Activated T-cell treated with anti-CD3 and anti-CD28 coated beads, Interleukin-2, amount 50 U/mL, for 1 hour (primary cell): ENCODE data around the gene MAP1LC3A.

Source experiments
- DNase-seq: peaks from one replicate; pipeline ENCODE4 v3.0.0-alpha.2; 2020

The MAP1LC3A gene

DNA sequence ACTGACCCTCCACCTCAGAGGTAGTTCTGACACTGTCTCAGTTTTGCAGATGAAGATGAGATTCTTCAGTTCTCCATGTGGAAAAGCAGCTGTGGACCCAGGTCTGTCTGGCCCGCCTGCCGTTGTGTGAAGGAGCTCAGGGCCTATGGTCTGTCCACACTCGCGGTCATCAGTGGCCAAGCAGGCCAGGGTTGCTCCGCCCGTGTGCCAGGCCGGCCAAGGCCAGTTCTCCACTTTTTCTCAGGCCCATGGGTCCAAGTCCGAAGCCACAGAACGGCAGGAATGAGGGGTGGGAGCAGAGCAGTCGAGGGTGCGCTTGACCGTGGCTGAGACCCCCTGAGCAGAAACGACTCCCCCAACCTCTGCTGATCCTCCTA is 8.6 kb upstream of the MAP1LC3A start:
- DNase-seq = no peak

DNA sequence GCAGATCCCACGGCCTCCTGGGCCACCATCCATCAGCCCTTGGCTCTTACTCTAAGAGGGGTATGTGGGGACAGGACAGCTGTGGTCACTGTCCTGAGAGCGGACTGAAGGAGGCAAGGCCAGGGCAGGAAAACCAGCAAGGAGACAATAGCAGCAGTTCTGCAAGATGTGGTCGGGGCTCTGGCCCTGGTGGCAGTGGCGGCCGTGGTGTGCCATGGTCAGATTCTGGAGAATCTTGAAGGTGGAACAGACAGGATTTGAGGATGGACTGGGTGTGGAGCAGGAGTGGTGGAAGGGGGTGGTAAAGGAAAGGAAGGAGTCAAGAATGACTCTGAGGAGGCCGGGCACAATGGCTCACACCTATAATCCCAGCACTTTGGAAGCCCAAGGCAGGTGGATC is 5.9 kb upstream of the MAP1LC3A start:
- no peak for DNase-seq

DNA sequence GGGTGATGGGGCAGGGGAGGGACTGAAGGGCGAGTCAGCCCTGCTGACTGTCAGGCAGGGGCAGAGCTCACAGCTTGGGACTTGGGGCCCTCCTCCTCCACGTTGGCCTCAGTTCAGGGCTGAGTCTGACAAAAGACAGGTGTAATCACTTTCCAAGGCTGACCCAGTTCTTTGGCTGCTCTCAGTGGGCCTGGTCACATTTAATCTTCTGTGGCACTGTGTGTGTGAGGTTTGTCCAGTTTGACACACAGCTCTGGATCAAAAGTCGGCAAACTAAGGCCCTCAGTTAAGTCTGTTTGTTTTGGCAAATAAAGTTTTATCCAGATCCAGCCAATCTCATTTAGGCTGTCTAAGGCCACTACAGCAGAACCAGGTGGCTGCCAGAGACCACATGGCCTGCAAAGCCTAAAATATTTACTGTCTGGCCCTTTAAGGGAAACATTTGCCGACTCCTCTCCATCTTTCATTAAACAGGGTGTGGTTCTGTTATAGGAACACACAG is 5.1 kb upstream of the MAP1LC3A start:
- DNase-seq = no peak

- no peak for DNase-seq
Measured at GRCh38 chr20:34557936-34558319, 590 bp upstream of the MAP1LC3A start.

GRCh38 chr20:34559311-34560140 is 1.0 kb downstream of the MAP1LC3A start:
- DNase-seq = no peak

- DNase-seq = no peak
Measured at GRCh38 chr20:34560141-34560523, 1.6 kb downstream of the MAP1LC3A start.

- DNase-seq = no peak
Measured at GRCh38 chr20:34560614-34561013, 2.1 kb downstream of the MAP1LC3A start.

- DNase-seq = no peak
Measured at GRCh38 chr20:34561661-34562060, 3.1 kb downstream of the MAP1LC3A start.

DNA sequence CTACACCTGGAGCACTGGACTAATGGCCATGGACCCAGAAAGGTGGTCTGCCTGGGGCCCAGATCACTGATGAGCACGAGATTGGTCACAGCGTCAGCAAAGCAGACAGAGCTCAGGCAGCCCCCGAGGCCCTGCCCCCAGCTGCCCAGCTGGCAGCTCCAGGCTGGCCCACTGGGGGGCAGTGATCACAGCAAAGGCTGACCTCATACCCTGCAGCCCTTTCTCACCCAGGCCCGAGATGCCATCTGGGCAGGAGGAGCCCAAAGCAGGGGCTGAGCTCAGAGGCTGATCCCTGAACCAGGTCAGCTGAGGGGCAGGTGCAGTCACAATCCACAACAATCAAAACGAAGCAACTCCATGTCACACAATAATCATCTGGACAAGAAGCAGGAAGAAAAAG is 4.1 kb downstream of the MAP1LC3A start:
- DNase-seq = peak; percentile 27

DNA sequence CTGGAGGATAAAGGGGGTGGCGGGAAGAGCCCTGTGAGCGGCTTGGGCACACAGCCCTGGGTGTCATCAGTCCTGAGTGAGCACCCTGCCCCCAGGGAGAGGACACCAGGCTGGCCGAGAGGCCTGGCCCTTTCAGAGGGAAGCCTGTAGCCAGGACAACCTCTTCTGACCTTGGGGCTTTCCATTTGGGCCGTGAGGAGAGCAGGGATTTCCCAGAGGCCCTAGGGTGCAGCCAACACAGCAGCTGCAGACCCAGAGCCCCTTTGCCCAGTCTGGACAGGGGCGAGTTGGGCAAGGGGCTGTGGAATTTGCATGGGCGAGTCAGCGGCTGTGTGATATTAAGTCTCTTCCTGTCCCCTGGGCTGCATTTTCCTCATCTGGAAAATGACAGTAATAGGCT is 6.3 kb downstream of the MAP1LC3A start:
- DNase-seq = no peak

DNA sequence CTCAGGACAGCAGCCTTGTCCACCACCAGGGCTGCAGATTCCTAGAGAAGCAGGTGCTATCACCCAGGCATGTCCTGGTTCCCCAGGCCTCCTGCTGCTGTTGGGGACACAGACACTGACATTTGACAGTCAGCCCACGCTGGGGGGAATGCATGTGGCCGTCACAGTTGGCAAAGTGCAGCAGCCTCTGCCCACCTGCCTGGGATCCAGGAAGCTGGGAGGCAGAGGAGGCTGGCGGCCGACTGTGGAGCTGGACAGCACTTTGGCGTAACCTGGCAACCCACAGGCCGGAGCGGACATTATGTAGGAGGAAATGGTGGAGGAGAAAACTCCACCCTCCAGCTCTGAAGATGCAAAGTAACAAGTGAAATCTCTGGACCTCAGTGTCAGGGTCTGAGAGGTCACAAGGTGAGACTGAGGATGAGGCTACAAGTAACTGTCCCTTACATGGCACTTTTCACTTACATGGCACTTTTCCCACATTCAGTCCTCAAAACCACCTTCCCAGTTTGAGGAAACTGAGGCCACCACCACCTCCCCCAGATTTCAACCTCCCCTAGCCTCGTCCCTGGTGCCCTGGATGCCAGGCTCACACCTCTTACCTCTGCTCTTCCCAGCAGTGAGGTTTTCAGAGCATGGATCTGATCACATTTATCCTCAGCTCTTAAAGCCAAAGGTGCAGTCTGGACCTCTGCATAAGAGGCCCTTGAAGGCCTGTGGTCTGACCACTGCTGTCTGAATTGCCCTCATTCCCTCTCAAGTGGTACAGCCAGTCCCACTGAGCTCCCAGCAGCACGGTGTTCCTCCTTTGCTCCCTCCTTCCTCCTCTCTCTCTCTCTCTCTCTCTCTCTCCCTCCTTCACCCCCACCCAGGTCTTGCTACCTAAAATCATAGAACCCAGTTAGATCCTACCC is 8.7 kb downstream of the MAP1LC3A start:
- no peak for DNase-seq

GRCh38 chr20:34567892-34568865 is 9.7 kb downstream of the MAP1LC3A start:
- DNase-seq = no peak

- no peak for DNase-seq
Measured at GRCh38 chr20:34569598-34569997, 11.1 kb downstream of the MAP1LC3A start.

DNA sequence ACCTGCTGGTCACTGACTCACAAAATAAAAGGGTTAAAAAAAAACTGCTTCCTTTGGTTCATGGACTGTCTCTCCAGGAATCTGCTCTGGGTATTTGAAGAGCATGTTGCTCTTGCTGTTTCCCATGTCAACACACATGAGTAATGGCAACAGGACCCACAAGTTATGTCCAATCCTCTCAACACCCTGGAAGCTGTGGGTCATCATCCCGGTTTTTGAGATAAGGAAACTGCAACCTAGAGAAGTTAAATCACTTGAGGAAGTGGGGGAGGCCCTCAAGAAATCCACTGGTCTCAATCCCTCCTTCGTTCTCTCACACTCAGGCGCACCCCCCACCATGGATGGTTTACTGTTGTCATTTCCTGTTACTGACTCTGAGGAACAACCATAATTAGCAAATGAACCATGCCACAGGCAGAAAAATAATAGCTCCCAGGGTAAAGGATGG is 12.4 kb downstream of the MAP1LC3A start:
- no peak for DNase-seq

GRCh38 chr20:34571753-34572152 is 13.2 kb downstream of the MAP1LC3A start:
- no peak for DNase-seq

DNA sequence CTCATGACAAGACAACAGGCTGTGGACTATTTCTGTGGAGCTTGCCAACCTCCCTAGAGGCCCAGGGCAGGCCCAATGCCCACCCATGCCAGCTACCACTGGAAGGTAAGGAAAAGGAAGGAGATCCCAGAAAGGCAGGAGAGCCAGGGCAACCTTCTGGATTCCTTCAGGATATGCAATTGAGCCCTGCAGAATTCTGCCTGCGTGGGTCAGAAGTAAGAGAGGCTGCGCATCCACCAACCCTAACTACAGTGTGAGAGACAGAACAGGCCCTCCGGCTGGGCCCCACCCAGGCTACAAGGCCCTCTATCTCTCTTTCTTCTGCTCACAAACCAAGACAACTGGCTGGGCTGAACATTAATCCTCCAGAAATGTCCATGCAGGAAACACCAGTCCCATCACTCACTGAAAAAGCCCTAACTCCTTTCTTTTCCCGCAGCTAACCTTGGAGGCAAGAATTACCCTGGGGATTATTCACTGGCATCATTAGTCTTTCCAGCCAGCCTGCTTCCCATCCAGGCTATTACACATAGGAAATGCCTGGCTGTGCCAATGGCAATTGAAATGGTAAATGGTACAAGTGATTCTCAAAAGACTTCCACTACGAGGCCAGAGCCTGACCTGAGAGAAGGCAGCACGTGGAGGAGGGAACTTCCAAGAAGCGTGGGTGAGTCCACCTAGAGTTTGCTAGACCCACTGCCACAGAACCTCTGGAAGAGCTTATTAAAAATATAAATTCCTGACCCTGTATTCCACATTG is 15.2 kb downstream of the MAP1LC3A start:
- DNase-seq = no peak

DNA sequence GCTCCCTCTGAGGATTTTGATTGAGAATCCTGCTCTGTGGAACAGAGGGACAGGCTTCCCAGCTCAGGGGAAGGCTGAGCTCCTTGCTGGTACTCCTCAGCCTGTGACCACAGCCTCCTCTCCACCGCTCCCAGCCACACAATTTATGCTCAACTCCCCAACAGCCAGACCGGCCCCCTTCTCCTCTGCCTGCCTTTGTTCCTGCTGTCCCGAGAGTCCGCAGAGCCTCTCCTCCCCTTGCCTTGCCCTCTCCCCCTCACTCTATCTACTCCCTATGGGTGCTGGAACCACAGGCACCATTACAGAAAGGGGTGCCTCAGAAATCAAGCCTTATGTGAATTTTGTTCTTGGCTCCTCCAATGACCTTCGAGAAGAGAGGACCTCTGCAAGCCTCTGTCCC is 15.9 kb downstream of the MAP1LC3A start:
- DNase-seq = no peak

GRCh38 chr20:34574861-34575260 is 16.3 kb downstream of the MAP1LC3A start:
- DNase-seq = no peak

DNA sequence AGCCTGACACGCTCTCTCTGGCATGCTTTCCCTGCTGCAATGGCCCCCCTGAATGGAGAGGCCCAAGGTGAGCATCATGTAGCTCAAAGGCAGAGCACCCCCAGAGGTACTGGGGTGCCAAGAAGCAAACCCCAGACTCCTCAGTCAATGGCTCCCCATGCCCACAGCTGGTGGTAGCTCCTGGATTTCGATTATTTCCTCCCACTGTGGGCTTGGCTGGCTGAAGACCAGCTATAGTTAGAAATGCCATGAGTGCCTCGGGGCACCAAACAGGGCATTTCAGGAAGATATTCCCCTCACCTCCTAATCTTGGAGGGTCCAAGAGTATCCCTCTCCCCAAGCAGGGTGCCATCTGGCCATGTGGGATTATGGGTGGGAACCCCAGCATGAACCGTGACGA is 16.8 kb downstream of the MAP1LC3A start:
- no peak for DNase-seq

DNA sequence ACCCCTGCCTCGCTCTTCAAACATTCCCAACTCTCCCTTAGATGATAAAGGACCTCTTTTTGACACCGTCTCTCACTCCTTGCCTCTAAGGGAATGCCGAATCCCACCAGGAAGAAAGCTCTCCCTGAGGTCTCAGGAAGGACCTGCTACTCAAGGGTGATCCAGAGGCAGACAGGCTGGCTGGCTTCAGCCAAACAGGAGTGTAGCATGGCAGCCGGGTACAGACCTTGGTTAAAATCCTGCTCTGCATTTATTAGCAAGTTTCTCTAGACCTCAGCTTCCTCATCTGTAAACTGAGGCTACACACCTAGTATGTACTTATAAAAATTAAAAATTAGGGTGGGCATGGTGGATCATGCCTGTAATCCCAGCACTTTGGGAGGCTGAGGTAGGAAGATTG is 17.2 kb downstream of the MAP1LC3A start:
- no peak for DNase-seq

- DNase-seq = no peak
Measured at GRCh38 chr20:34577061-34577460, 18.5 kb downstream of the MAP1LC3A start.

GRCh38 chr20:34578025-34578424 is 19.5 kb downstream of the MAP1LC3A start:
- no peak for DNase-seq
